ENCODE results near the gene STARD13. TPM values are rescaled to one million over a fixed set of nuclear protein-coding genes. Genes with fewer than 3 reads are reported as not detected.

STARD13 gene
- total and polyA plus RNA-seq, 4 donors: 14.2 to 51.4 (median 22.2) TPM

- whole genome bisulfite sequencing (ENCODE audit: insufficient coverage): no CpG with 5 or more reads among the region's 4 CpGs
- Histone ChIP-seq H3K4me1 (ENCODE audit: control insufficient read depth, insufficient read depth, low read length) (peaks cover 8% of the 10 kb centered on the region), H3K9me3 (ENCODE audit: control insufficient read depth, insufficient read depth, low read length) (no peaks in the 10 kb centered on the region), H3K27me3 (ENCODE audit: control insufficient read depth, insufficient read depth, low read length) (no peaks in the 10 kb centered on the region), H3K27ac (ENCODE audit: low read depth, low read length) (no peak overlapping the region), H3K4me3 (ENCODE audit: low read depth, low read length) (no peak overlapping the region), H3K36me3 (ENCODE audit: control insufficient read depth, insufficient read depth, low read length) (no peaks in the 10 kb centered on the region)
- DNase-seq (ENCODE audit: low read depth in 4 of 6, low spot score in 6 of 6): no peak
These were observed 13.8 kb downstream of the STARD13 start for GRCh38 chr13:33271759-33272158.

GRCh38 chr13:33270895-33271538 lies 14.5 kb downstream of the STARD13 start:
- Histone ChIP-seq H3K36me3 (ENCODE audit: control insufficient read depth, insufficient read depth, low read length) (no peaks in the 10 kb centered on the region), H3K27me3 (ENCODE audit: control insufficient read depth, insufficient read depth, low read length) (no peaks in the 10 kb centered on the region), H3K27ac (ENCODE audit: low read depth, low read length) (peak overlapping the region; percentile 70), H3K4me1 (ENCODE audit: control insufficient read depth, insufficient read depth, low read length) (peaks cover 8% of the 10 kb centered on the region), H3K4me3 (ENCODE audit: low read depth, low read length) (no peak overlapping the region), H3K9me3 (ENCODE audit: control insufficient read depth, insufficient read depth, low read length) (no peaks in the 10 kb centered on the region)
- DNase-seq (ENCODE audit: low read depth in 4 of 6, low spot score in 6 of 6): peak in 1 of 6 donors; percentile 63
- WGBS (ENCODE audit: insufficient coverage): 45% methylated on average over 2 of the region's 3 CpGs

- H3K36me3 ChIP-seq (ENCODE audit: control insufficient read depth, insufficient read depth, low read length): no peaks in the 10 kb centered on the region
- H3K4me3 ChIP-seq (ENCODE audit: low read depth, low read length): no peak overlapping the region
- no peaks in the 10 kb centered on the region for H3K27me3 ChIP-seq (ENCODE audit: control insufficient read depth, insufficient read depth, low read length)
- H3K9me3 ChIP-seq (ENCODE audit: control insufficient read depth, insufficient read depth, low read length): no peaks in the 10 kb centered on the region
- peak overlapping the region; percentile 86 for H3K27ac ChIP-seq (ENCODE audit: low read depth, low read length)
- H3K4me1 ChIP-seq (ENCODE audit: control insufficient read depth, insufficient read depth, low read length): peaks cover 11% of the 10 kb centered on the region
- no peak for DNase-seq (ENCODE audit: low read depth in 4 of 6, low spot score in 6 of 6)
- whole genome bisulfite sequencing (ENCODE audit: insufficient coverage): no CpG with 5 or more reads among the region's 2 CpGs
These were observed 19.9 kb downstream of the STARD13 start for GRCh38 chr13:33265607-33266006.

GRCh38 chr13:33265133-33265532 lies 20.4 kb downstream of the STARD13 start:
- DNase-seq (ENCODE audit: low read depth in 4 of 6, low spot score in 6 of 6): no peak
- H3K27me3 ChIP-seq (ENCODE audit: control insufficient read depth, insufficient read depth, low read length): no peaks in the 10 kb centered on the region
- H3K4me3 ChIP-seq (ENCODE audit: low read depth, low read length): no peak overlapping the region
- H3K4me1 ChIP-seq (ENCODE audit: control insufficient read depth, insufficient read depth, low read length): peaks cover 14% of the 10 kb centered on the region
- peak overlapping the region; percentile 86 for H3K27ac ChIP-seq (ENCODE audit: low read depth, low read length)
- H3K9me3 ChIP-seq (ENCODE audit: control insufficient read depth, insufficient read depth, low read length): no peaks in the 10 kb centered on the region
- H3K36me3 ChIP-seq (ENCODE audit: control insufficient read depth, insufficient read depth, low read length): no peaks in the 10 kb centered on the region

- WGBS (ENCODE audit: insufficient coverage): 88% methylated on average over 2 of the region's 4 CpGs
These were observed 21.0 kb downstream of the STARD13 start for GRCh38 chr13:33264620-33264978.

GRCh38 chr13:33263976-33264619 lies 21.5 kb downstream of the STARD13 start:
- H3K4me3 ChIP-seq (ENCODE audit: low read depth, low read length): no peak overlapping the region
- DNase-seq (ENCODE audit: low read depth in 4 of 6, low spot score in 6 of 6): no peak
- 82% methylated on average over 4 of the region's 5 CpGs for WGBS (ENCODE audit: insufficient coverage)

More at GRCh38 chr13:33264620-33264978, 21.0 kb downstream of the STARD13 start:
- DNase-seq (ENCODE audit: low read depth in 4 of 6, low spot score in 6 of 6): no peak
- Histone ChIP-seq H3K4me1 (ENCODE audit: control insufficient read depth, insufficient read depth, low read length) (peaks cover 15% of the 10 kb centered on the region), H3K9me3 (ENCODE audit: control insufficient read depth, insufficient read depth, low read length) (no peaks in the 10 kb centered on the region), H3K4me3 (ENCODE audit: low read depth, low read length) (no peak overlapping the region), H3K27me3 (ENCODE audit: control insufficient read depth, insufficient read depth, low read length) (no peaks in the 10 kb centered on the region), H3K27ac (ENCODE audit: low read depth, low read length) (peak overlapping the region; percentile 86), H3K36me3 (ENCODE audit: control insufficient read depth, insufficient read depth, low read length) (no peaks in the 10 kb centered on the region)

GRCh38 chr13:33263484-33263883 lies 22.1 kb downstream of the STARD13 start:
- Histone ChIP-seq H3K4me1 (ENCODE audit: control insufficient read depth, insufficient read depth, low read length) (peaks cover 15% of the 10 kb centered on the region), H3K9me3 (ENCODE audit: control insufficient read depth, insufficient read depth, low read length) (no peaks in the 10 kb centered on the region), H3K36me3 (ENCODE audit: control insufficient read depth, insufficient read depth, low read length) (no peaks in the 10 kb centered on the region), H3K4me3 (ENCODE audit: low read depth, low read length) (no peak overlapping the region), H3K27me3 (ENCODE audit: control insufficient read depth, insufficient read depth, low read length) (no peaks in the 10 kb centered on the region), H3K27ac (ENCODE audit: low read depth, low read length) (peak overlapping the region; percentile 86)
- no peak for DNase-seq (ENCODE audit: low read depth in 4 of 6, low spot score in 6 of 6)
- WGBS (ENCODE audit: insufficient coverage): 86% methylated on average over 1 of the region's 5 CpGs

More at GRCh38 chr13:33263976-33264619, 21.5 kb downstream of the STARD13 start:
- no peaks in the 10 kb centered on the region for H3K27me3 ChIP-seq (ENCODE audit: control insufficient read depth, insufficient read depth, low read length)
- H3K27ac ChIP-seq (ENCODE audit: low read depth, low read length): peak overlapping the region; percentile 86
- no peaks in the 10 kb centered on the region for H3K36me3 ChIP-seq (ENCODE audit: control insufficient read depth, insufficient read depth, low read length)
- no peaks in the 10 kb centered on the region for H3K9me3 ChIP-seq (ENCODE audit: control insufficient read depth, insufficient read depth, low read length)
- peaks cover 15% of the 10 kb centered on the region for H3K4me1 ChIP-seq (ENCODE audit: control insufficient read depth, insufficient read depth, low read length)

GRCh38 chr13:33262997-33263396 lies 22.6 kb downstream of the STARD13 start:
- H3K27me3 ChIP-seq (ENCODE audit: control insufficient read depth, insufficient read depth, low read length): no peaks in the 10 kb centered on the region
- WGBS (ENCODE audit: insufficient coverage): no CpG with 5 or more reads among the region's 2 CpGs
- DNase-seq (ENCODE audit: low read depth in 4 of 6, low spot score in 6 of 6): no peak
- no peaks in the 10 kb centered on the region for H3K9me3 ChIP-seq (ENCODE audit: control insufficient read depth, insufficient read depth, low read length)
- peak overlapping the region; percentile 86 for H3K27ac ChIP-seq (ENCODE audit: low read depth, low read length)
- peaks cover 15% of the 10 kb centered on the region for H3K4me1 ChIP-seq (ENCODE audit: control insufficient read depth, insufficient read depth, low read length)
- H3K4me3 ChIP-seq (ENCODE audit: low read depth, low read length): no peak overlapping the region
- no peaks in the 10 kb centered on the region for H3K36me3 ChIP-seq (ENCODE audit: control insufficient read depth, insufficient read depth, low read length)

GRCh38 chr13:33262594-33262993 lies 23.0 kb downstream of the STARD13 start:
- Histone ChIP-seq H3K27me3 (ENCODE audit: control insufficient read depth, insufficient read depth, low read length) (no peaks in the 10 kb centered on the region), H3K36me3 (ENCODE audit: control insufficient read depth, insufficient read depth, low read length) (no peaks in the 10 kb centered on the region), H3K27ac (ENCODE audit: low read depth, low read length) (peak overlapping the region; percentile 86), H3K4me1 (ENCODE audit: control insufficient read depth, insufficient read depth, low read length) (peaks cover 15% of the 10 kb centered on the region), H3K9me3 (ENCODE audit: control insufficient read depth, insufficient read depth, low read length) (no peaks in the 10 kb centered on the region), H3K4me3 (ENCODE audit: low read depth, low read length) (no peak overlapping the region)
- DNase-seq (ENCODE audit: low read depth in 4 of 6, low spot score in 6 of 6): no peak
- no CpG with 5 or more reads among the region's 2 CpGs for WGBS (ENCODE audit: insufficient coverage)

GRCh38 chr13:33262062-33262487 lies 23.5 kb downstream of the STARD13 start:
- H3K4me1 ChIP-seq (ENCODE audit: control insufficient read depth, insufficient read depth, low read length): peaks cover 15% of the 10 kb centered on the region

More at GRCh38 chr13:33262062-33262487, 23.5 kb downstream of the STARD13 start:
- no peaks in the 10 kb centered on the region for H3K36me3 ChIP-seq (ENCODE audit: control insufficient read depth, insufficient read depth, low read length)
- no peaks in the 10 kb centered on the region for H3K9me3 ChIP-seq (ENCODE audit: control insufficient read depth, insufficient read depth, low read length)
- H3K4me3 ChIP-seq (ENCODE audit: low read depth, low read length): no peak overlapping the region
- peak overlapping the region; percentile 86 for H3K27ac ChIP-seq (ENCODE audit: low read depth, low read length)
- DNase-seq (ENCODE audit: low read depth in 4 of 6, low spot score in 6 of 6): peak in 1 of 6 donors; percentile 68
- WGBS (ENCODE audit: insufficient coverage): 77% methylated on average over 4 of the region's 6 CpGs
- no peaks in the 10 kb centered on the region for H3K27me3 ChIP-seq (ENCODE audit: control insufficient read depth, insufficient read depth, low read length)

All from spinal cord (tissue), 10 donors.